HG02642 (cell line): Measurements from ENCODE around the gene SF3B3.
"Not testable (repeated sequence)": the region's sequence is repeated elsewhere in the genome, so short reads cannot be mapped to it uniquely, and the experiment has no call there.

ENCODE experiments used
- ATAC-seq: cut with Tn5 transposase; IDR thresholded peaks from one replicate; pipeline ENCODE4 v1.9.1; 2021; ENCODE audit warnings: mild to moderate bottlenecking; ENCODE audit not compliant: unreplicated experiment, poor library complexity

Gene SF3B3

DNA sequence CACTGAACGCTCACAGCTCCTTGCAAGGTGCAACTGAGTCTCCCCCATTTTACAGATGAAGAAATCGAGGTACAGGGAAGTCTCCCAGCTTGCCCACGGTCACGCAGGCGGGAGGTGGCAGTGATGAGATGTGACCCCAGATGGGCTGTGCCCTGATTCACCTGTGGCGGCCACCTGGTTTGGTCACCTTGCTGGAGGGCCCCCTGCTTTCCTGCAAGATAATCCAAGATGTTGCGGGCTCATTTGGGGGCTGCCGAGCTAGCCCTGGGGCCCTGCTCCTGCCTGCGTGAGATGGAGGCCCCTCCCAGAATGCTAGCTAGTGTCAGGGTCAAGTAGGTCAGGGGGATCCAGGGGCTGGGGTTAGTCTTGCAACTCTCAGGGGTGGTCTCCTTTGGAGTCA is 63.1 kb downstream of the SF3B3 start:
- no peak for ATAC-seq

DNA sequence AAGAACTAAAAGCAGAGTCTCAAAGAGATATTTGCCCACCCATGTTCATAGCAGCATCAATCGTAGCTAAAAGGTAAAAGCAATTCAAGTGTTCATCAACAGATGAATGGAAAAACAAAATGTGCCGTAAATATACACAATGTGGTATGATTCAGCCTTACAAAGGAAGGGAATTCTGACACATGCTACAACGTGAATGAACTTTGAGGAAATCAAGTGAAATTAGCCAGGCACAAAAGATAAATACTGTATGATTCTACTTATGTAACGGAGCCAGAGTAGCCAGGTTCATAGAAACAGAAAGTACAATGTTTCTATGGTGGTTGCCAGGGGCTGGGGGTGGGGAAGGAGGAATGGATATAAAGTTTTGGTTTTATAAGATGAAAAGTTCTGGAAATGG is 64.9 kb downstream of the SF3B3 start:
- ATAC-seq: no peak

GRCh38 chr16:70589416-70589815 is 65.8 kb downstream of the SF3B3 start:
- not testable (repeated sequence) for ATAC-seq

GRCh38 chr16:70589998-70590471 is 66.4 kb downstream of the SF3B3 start:
- ATAC-seq: no peak

GRCh38 chr16:70590722-70591415 is 67.3 kb downstream of the SF3B3 start:
- no peak for ATAC-seq

DNA sequence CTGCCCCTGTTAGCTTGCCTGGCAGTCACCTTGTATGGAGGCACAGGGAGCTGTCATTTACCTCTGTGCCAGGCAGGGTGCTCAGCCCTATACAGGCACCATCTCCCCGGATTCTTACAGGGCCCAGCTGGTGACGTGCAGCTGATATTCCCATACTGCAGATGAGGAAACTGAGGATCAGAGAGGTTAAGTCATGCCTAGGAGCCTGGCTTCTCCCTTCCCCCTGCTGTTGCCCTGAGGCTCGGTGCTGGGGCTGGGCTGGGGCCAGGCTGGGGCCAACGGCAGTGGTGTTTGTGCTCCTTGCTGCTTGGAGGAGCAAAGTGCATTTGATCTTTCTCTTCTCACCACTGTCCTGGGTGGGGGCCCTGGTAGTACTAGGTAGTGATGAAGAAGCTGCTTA is 68.0 kb downstream of the SF3B3 start:
- ATAC-seq: no peak

DNA sequence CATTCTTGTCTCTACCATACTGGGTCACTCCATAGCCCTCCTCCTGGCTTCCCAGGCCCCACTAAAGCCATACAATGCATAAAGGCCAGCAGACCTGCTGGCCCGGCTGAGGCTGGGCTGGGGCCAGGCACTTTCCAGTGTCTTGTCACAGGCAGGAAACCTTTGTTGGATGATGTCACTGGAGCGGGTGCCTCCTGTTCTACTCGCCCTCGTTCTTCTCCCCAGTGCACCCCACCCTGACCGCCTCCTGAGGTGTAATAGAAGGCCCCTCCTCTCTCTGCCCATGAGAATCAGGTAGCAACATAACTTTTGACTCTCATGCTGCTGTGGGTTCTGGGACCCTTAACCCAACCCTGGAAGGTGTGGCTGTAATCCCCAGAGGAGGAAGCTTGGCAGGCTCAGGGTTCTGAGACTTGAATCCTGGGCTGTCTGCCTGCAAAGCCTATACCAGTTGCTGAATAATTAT is 68.5 kb downstream of the SF3B3 start:
- ATAC-seq: no peak

GRCh38 chr16:70593544-70593943 is 69.9 kb downstream of the SF3B3 start:
- no peak for ATAC-seq

DNA sequence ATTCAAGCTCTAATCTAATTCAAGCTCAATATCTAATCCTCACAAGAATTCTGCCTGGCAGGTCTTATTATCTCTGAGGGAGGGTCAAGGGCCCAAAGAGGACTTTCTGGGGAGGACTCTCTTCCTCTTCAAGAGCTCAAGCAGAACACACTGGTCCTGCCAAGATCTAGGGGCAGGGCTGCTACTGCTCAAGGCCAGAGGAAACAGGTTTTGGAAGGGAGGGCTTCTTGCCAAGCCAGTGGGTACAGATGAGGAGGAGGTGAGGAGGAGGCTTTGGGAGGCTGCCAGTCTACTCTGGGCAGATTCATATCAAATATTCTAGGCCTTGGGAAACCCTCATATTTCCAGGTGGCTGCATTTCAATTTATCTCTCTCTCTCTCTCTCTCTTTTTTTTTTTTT is 71.0 kb downstream of the SF3B3 start:
- ATAC-seq: no peak

- no peak for ATAC-seq
These were observed 73.7 kb downstream of the SF3B3 start for GRCh38 chr16:70597135-70597835.

GRCh38 chr16:70598937-70599503 is 75.4 kb downstream of the SF3B3 start:
- ATAC-seq: no peak

DNA sequence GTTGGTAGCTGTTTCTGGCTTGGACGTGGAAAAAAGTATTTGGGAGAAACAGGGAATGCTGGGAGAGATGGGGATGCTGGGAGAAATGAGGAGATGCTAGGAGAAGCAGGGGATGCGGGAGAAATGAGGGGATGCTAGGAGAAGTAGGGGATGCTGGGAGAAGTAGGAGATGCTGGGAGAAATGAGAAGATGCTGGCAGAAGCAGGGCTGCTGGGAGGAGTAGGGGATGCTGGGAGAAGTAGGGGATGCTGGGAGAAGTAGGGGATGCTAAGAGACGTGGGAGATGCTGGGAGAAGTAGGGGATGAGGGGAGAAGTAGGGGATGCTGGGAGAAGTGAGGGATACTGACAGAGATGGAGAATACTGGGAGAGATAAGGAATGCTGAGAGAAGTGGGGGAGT is 77.1 kb downstream of the SF3B3 start:
- no peak for ATAC-seq

- no peak for ATAC-seq
These were observed 78.3 kb downstream of the SF3B3 start for GRCh38 chr16:70601576-70602575.

DNA sequence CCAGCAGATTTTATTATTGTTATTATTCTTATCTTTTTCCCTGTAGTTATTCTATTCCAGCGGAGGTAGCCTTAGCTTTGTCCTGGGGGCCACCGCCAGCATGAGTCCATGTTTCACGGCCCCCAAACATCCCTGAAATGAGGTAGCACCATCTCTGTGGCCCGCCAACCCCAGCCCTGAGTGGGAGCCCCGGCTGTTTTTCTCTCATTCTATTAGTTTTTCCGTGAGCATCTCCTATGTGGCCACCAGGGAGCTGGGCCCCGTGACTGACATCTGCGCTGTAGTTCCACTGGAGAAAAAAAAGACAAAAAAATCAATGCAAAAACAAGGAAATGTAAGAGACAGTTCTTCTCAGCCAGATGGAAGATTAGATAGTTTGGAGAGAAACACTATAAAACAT is 79.2 kb downstream of the SF3B3 start:
- ATAC-seq: no peak

DNA sequence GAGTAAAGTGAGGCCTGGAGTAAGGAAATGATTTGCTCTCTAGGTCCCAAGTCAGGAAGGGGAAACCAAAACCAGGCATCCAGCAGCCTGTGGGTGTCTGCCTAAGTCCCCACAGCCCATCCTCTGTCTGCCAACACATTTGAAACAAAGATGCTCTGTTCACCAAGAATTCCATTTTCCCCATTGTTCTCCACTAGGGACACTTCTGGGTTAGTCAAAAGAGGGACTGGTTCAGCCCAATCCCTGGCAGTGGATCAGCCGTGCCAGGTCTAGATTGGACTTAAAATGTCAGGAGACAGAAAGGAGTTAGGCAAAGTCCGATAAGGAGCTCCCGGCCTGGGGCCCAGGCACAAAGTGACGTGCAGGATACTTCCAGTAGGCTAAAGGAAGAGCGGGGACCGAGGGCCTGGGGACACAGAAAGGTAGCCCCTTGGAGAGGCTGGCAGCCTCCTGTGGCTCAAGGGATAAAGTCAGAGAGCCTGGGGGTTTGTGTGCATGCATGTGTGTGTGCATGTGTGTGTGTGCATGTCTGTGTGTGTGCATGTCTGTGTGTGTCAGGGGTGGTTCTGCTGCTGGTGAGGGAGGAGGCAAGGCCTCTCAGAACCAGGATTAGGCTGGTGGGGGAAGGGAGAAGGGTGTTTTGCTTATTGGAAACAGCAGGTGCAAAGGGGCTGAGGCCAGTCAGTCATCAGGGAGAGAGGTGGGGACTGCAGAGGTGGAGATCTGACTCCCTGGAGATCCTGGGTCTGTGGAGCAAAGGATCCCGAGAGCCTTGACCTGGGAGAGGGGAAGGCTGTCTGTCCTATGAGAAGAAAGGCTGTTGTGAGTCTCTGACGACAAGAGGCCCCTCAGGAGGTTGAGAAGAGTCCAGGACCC is 81.0 kb downstream of the SF3B3 start:
- no peak for ATAC-seq

GRCh38 chr16:70605283-70605657 is 81.7 kb downstream of the SF3B3 start:
- no peak for ATAC-seq

GRCh38 chr16:70608521-70608920 is 84.9 kb downstream of the SF3B3 start:
- ATAC-seq: no peak

GRCh38 chr16:70610273-70611223 is 86.9 kb downstream of the SF3B3 start:
- ATAC-seq: no peak
